CD4-positive, alpha-beta T cell treated with Interleukin-17A for 4 hours (primary cell): ENCODE data around the gene MLH3.
"Not testable (repeated sequence)": the region's sequence is repeated elsewhere in the genome, so short reads cannot be mapped to it uniquely, and the experiment has no call there.

Experiments
- DNase-seq: peaks from one replicate; pipeline ENCODE4 v3.0.0-alpha.2; 2020; ENCODE audit warnings: mixed read lengths

MLH3 gene

DNA sequence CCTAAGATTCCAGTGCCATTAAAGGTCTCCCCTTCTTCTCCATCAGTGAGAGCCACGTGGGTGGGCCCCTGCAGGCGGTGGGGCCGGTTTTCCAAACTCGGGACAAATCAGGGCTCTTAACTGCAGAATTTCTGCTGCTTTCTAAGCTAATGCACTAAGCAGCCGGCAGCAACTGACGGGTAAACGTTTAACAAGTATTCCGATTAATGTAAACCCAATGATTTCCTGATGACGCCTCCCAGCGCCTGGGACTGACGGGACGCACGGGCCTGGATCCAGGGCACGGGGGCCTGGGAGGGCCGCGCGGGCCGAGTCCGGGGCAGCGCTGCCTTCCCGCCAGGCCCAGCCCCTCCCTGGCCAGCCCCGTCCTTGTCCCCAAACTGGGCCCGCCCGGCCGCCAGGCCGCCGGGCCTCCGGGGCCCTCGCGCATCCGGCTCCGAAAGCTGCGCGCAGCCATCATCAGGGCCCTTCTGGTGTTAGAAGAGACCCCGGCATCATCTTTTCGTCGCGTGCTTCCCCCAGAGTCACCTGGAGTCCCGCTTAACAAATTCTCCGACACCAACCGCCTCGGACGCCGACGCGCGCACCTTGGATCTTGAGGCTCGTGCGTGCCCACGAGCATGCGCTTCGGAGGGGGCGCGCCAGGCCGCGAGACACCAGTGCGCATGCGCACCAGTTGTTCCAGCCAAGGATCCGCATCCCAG lies at the start of gene MLH3:
TSS of gene MLH3 (minus strand) at position 616 of the 704 bp plus-strand sequence. CDS start 1,812 bp downstream, outside the sequence.
- DNase-seq: peak; percentile 88

DNA sequence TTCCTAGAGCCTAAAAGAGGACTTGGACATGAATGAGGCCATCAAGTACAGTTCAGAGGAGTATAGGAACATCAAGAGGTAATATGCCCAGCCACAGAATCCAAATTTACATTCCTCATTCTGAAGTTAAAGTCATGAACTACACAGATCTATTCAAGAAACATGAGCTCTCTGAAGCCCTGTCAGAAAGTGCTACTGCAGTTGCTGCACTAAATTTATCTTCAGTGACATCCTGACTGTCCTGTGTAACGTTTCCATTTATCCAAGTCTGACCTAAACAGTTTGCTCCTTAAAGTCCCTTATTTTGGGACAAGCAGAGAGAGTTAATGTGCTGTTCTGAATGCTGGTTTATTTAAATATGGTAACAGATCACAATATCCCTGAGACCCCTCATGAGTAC lies 47.4 kb upstream of the MLH3 start:
- DNase-seq: no peak

GRCh38 chr14:75098212-75098611 lies 46.9 kb upstream of the MLH3 start:
- DNase-seq: no peak

GRCh38 chr14:75096959-75097358 lies 45.7 kb upstream of the MLH3 start:
- DNase-seq: no peak

GRCh38 chr14:75095690-75096089 lies 44.4 kb upstream of the MLH3 start:
- no peak for DNase-seq

DNA sequence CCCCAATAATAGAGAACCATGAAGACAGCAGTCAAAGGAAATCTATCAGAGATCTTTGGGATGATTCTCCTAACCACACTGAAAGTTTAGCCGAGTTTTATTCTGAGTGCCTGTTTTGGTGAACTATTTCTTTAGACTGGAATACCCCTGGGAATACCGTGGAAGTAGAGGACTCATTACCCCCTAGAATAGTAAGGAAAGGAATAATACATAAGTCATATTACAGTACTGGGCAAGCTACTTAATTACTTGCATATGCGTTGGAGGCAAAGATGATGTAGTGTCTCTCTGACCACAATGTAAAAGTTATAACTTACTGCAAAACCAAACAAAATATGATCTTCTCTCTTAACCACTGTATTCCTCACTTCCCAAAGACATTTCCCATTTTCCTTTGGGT lies 43.6 kb upstream of the MLH3 start:
- no peak for DNase-seq

DNA sequence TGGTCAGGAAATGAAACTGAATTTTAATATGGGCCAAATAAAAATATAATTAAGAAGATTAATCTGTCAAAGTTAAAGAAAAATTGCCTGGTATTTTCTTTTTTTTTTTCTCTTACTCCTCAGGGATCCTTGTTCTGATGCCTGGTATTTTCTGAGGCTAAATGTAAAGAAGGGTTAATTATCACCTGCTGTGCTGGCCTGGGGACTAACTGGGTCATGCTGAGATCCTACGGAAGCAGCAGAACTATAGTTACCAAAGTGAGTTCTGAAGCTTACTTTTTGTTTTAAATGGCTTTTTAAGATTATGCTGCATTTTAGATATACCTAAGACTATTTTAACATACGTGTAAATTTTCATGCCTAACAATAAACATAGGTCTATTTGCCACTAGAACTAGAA lies 41.4 kb upstream of the MLH3 start:
- no peak for DNase-seq

DNA sequence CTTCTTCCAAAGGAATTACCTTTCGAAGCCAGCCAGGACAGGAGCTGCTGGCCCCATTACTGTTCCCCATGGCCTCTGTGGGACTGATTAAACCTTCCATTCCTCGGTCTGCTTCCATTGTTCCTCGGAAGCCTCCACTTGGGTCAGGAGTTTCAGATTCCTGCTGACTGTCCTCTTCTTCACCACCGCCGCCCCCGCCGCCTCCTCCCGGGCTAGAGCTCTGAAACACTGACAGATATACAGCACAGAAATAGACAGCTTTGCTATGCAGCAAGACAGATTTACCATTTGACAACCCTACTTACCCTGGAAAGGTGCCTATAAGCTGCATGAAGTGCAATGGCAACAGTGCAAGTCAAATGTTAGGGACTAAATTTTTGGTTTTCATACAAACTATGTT lies 40.0 kb upstream of the MLH3 start:
- no peak for DNase-seq

DNA sequence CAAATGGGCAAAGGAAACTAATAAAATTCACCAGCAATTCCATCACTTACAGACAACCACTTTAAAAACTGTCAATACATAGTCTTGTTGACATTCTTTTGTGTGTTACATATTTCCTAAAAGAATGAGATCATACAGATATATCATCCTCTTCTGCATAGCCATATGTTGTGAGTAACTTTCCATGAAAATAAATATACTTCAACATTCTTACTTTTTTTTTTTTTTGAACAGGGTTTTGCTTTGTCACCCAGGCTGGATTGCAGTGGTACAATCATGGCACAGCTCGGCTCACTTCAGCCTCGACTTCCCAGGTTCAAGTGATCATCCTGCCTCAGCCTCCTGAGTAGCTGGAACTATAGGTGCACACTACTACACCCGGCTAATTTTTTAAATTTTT lies 39.1 kb upstream of the MLH3 start:
- no peak for DNase-seq

DNA sequence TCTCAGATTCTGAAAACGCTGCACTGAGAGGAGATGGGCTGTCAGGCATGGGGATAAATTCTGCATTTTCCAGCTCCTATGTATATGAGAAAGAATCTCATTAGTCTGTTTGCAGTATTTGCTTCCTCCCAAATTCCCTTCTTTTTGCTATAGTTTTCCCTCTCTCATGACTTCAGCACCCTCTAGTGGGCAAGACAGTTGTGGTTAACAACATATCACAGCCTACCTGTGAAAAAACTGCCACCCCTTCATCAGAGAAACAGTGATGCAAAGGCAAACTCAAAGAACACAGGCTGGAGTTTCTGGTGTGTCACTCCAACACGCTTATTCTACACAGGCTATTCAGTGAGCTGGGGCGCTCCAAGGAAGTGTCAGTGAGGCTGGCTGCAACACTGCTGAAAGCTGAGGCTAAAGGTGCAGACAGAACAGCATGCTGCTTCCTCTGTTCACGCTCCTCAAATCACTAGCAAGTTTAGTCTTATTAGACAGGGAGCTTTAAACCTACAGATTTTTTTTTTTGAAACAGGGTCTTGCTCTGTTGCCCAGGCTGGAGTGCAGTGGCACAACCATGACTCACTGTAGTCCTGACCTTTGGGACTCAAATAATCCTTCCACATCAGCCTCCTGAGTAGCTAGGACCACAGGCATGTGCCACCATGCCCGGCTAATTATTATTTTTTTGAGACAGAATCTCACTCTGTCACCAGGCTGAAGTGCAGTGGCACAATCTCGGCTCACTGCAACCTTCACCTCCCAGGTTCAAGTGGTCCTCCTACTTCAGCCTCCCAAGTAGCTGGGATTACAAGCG lies 37.5 kb upstream of the MLH3 start:
- DNase-seq: peak; percentile 62

DNA sequence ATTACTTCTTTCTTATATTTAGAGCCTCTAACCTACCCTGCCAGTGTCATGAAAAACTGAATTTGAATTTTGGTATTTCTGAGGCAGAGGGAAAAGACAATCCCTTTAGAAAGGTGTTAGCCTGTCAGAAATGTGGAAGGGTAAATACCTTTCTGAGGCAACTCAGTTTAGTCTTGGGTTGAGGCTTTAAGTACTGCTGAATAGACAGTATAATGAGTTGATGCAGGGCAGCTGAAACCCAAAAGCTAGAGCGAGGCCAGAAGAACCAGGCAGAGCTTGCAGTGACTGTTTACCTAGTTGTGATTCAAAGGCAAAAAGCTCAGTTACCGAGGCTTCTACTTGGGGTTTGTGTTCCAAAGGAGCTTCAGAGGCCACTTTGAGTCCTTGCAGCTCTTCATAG lies 36.9 kb upstream of the MLH3 start:
- no peak for DNase-seq

DNA sequence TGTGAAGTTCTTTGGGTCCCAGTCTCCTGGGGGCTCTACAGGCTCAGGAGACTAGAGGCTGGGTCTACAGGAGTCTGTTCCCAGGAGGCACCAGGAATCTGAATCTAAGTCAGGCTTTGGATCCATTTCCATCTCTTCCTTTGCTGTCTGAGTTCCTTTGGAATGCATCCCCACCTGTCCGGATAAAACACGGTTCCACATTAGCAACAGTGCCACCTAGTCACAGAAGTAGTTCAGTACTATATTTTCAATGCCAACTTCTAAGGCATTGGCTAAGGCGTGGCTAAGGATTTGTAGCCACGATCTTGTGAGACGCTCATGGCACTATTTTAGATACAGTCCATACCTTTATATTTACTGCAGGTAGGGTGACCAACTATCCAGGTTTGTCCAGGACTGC lies 33.2 kb upstream of the MLH3 start:
- DNase-seq: no peak

GRCh38 chr14:75083271-75083670 lies 32.0 kb upstream of the MLH3 start:
- no peak for DNase-seq

DNA sequence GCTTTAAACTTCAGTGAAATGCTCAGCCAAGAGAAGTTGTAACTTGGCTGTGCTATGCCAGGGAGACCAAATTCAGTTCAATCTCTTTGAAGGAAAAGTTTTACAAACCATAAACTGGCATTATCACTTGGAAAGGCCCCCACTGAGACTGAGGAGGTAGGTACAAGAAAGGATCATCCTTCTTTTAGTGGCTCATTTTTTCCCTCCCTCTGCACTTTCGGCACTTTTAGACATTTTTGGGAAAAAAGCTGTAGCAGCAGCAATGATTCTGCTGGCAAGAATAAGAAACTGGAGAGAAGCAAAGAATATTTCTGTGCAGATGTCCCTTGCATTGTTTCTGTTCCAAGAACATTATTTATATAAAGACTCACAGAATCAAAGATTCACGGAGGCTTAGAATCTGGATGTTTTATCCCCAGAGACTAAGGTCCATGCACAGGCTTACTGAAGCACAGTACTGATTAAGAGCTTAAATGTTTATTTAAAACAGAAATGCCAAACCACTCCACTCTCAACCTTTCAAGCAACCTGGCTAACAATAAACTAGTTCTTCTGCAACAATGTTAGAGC lies 30.5 kb upstream of the MLH3 start:
- DNase-seq: no peak

- no peak for DNase-seq
Observed at GRCh38 chr14:75079521-75079920, 28.3 kb upstream of the MLH3 start.

DNA sequence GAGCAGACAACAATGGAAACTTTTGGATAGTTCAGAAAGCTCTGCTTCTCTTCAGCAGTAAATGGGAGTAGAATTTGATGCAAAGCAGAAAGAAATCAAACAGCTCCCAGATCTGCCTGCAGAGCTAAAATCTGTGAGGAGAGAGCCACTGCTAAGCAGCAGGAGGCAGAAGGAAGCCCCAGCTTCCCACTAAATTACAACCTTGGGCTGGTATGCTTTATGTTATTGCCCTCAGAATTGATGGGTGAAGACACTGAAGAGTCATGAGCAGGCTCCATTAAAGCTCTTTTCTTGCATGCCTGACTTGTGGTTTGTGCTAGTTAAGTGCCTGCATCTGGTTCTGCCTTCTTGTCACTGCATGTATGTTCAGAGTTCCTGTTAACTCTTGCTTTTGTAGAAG lies 26.5 kb upstream of the MLH3 start:
- no peak for DNase-seq

GRCh38 chr14:75070383-75070782 lies 19.1 kb upstream of the MLH3 start:
- no peak for DNase-seq

GRCh38 chr14:75069811-75070145 lies 18.5 kb upstream of the MLH3 start:
- DNase-seq: no peak

DNA sequence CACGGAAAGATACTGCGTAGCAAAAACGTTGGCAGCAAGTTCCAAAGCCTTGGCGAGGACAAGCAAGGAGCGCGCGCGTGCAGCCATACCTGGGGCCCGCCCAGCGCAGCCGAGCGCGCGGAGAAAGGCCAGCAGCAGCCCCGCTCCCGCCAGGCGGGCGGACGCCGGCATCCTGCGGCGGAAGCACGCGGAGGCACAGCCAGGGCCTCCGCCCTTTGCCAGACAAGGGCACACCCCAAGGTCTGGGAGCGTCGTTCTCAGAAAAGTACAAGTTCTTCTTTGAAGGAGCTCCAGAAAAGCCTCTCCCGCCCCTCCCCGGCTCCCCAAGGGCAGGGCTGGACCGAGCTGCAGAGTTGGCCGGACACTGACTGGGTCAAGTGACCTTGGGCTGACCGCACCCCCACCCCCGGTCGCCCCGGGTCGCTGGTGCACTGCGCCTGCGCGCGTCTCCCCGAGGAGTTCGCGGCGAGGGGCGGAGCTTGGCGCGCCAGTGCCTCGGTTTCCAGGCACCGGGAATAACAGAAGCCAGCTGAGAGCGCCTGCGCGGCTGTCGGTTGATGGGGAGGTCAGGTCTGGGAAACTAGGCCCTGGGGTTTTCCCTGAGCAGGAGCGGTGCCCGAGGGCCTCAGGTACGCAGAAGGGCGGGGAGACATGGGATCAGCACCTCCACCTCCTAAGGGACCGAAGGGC lies 18.0 kb upstream of the MLH3 start, which contains the start of gene ZC2HC1C:
TSS of gene ZC2HC1C (plus strand) at position 521 of the 690 bp plus-strand sequence. CDS start 933 bp downstream, outside the sequence.
- DNase-seq: peak; percentile 71

DNA sequence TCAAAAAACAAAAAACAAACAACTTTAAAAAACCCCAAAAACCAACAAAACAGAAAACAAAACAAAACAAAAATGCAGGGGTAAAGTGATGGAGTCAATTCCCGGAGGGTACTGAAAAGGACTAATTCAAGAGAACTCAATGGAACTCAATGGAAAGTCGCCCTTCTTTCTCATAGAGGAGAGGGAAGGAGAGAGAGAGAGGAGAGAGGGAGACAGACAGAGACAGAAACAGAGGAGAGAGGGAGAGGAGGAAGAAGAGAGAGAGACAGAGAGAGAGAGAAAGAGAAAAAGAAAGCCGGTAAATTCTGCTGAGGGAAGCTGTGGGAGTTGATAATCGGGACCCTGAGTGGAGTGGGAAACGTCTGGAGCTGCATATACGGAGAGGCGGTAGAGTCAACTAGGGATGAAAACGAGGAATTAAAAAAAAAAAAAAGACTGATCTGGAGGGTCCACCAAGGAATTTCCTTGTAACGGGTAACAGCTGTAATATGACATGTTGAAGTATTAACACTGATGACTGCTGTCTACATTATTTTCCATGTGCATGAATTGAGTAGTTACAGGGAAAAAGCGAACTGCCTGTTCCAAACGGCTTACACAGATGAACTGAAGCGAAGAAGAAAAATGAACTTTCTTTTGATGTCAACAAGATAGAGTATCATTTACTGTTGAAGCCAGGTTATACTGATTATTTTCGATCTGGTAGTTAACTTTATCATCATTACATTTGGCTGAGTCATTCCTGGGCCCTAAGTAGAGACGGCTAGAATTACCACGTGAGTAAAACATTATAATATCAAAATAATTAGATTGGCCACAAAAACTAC lies 17.2 kb upstream of the MLH3 start:
- DNase-seq: no peak

DNA sequence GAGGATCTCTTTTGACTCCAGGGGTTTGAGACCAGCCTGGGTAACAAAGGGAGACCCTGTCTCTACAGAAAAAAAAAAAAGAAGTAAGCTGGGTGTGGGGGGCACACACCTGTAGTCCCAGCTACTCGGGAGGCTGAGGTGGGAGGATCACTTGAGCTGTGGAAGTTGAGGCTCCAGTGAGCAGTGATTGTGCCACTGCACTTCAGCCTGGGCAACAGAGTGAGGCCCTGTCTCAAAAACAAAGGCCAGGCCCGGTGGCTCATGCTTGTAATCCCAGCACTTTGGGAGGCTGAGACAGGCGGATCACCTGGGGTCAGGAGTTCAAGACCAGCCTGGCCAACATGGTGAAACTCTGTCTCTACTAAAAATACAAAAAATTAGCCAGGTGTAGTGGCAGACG lies 16.5 kb upstream of the MLH3 start:
- DNase-seq: not testable (repeated sequence)

- no peak for DNase-seq
Observed at GRCh38 chr14:75067212-75067611, 15.9 kb upstream of the MLH3 start.

DNA sequence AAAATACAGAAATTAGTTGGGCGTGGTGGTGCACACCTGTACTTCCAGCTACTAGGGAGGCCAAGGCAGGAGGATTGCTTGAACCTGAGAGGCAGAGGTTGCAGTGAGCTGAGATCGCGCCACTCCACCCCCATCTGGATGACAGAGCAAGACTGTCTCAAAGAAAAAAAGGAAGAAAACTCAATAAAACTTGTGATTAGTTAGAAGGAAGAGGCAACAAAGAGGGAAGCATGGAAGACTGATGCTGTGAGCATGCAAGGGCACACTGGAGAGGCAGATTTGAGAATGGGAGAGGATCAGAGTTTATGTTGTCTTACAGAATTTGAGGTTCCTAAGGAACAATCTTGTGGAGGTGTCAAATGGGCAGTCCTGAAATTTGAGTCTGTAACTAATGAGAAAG lies 15.4 kb upstream of the MLH3 start:
- no peak for DNase-seq
